SK-N-SH treated with all-trans-retinoic acid at 6 μM for 48 hours (cell line): ENCODE data around the gene BICD1.

ENCODE experiments used
- ESRRG ChIP-seq: fragments of 250-450 bp; sonication (Bioruptor Pico); IDR thresholded peaks from 2 replicates; pipeline ENCODE4 v1.6.1; 2021; ENCODE audit warnings: mild to moderate bottlenecking
- ISL1 ChIP-seq: fragments of 250-450 bp; sonication (Bioruptor Pico); IDR thresholded peaks from 2 replicates; pipeline ENCODE4 v2.1.2; 2022; ENCODE audit warnings: mild to moderate bottlenecking, moderate library complexity
- POU6F1 ChIP-seq: fragments of 250-450 bp; sonication (Bioruptor Pico); IDR thresholded peaks from 2 replicates; pipeline ENCODE4 v1.8.0; 2021; ENCODE audit warnings: low read depth, mild to moderate bottlenecking, moderate library complexity, borderline replicate concordance
- PPARA ChIP-seq: fragments of 250-450 bp; sonication (Bioruptor Pico); IDR thresholded peaks from 2 replicates; pipeline ENCODE4 v1.5.0; 2020; ENCODE audit warnings: mild to moderate bottlenecking, borderline replicate concordance
- TCF4 ChIP-seq: fragments of 250-450 bp; sonication (Bioruptor Pico); IDR thresholded peaks from 2 replicates; pipeline ENCODE4 v1.8.0; 2021; ENCODE audit warnings: mild to moderate bottlenecking, moderate library complexity, borderline replicate concordance
- TSHZ2 ChIP-seq: fragments of 250-450 bp; sonication (Bioruptor Pico); IDR thresholded peaks from 2 replicates; pipeline ENCODE4 v1.5.0; 2020; ENCODE audit warnings: mild to moderate bottlenecking, moderate library complexity
- ZFP3 ChIP-seq: fragments of 250-450 bp; sonication (Bioruptor Pico); IDR thresholded peaks from 2 replicates; pipeline ENCODE4 v1.5.0; 2020; ENCODE audit warnings: mild to moderate bottlenecking, moderate library complexity
- ZFP30 ChIP-seq: fragments of 450-650 bp; formaldehyde crosslinking; IDR thresholded peaks from 2 replicates; pipeline ENCODE4 v1.5.0; 2022; ENCODE audit warnings: mild to moderate bottlenecking, moderate library complexity
- ZNF565 ChIP-seq: fragments of 450-650 bp; formaldehyde crosslinking; conservative IDR thresholded peaks from 2 replicates; pipeline ENCODE4 v1.5.0; 2020; ENCODE audit warnings: low read depth, mild to moderate bottlenecking, moderate library complexity
- ZNF8 ChIP-seq: fragments of 450-650 bp; formaldehyde crosslinking; IDR thresholded peaks from 2 replicates; pipeline ENCODE4 v1.5.0; 2020; ENCODE audit warnings: mild to moderate bottlenecking, moderate library complexity

GRCh38 chr12:32155961-32156529 lies 49.4 kb downstream of the BICD1 start:
- TF ChIP-seq TCF4 (no peak), ISL1 (no peak), TSHZ2 (no peak), PPARA (CRISPR knock-in tag) (no peak), ZFP30 (CRISPR knock-in tag) (no peak), POU6F1 (no peak), ZFP3 (CRISPR knock-in tag) (no peak), ESRRG (CRISPR knock-in tag) (no peak), ZNF8 (no peak), ZNF565 (no peak)
